Measurements from ENCODE around the gene ACOT13.
A peak's percentile ranks its signal among the peaks of the same experiment; 100 is the strongest.
"Not testable (repeated sequence)": the region's sequence is repeated elsewhere in the genome, so short reads cannot be mapped to it uniquely, and the experiment has no call there.

ACOT13 gene

DNA sequence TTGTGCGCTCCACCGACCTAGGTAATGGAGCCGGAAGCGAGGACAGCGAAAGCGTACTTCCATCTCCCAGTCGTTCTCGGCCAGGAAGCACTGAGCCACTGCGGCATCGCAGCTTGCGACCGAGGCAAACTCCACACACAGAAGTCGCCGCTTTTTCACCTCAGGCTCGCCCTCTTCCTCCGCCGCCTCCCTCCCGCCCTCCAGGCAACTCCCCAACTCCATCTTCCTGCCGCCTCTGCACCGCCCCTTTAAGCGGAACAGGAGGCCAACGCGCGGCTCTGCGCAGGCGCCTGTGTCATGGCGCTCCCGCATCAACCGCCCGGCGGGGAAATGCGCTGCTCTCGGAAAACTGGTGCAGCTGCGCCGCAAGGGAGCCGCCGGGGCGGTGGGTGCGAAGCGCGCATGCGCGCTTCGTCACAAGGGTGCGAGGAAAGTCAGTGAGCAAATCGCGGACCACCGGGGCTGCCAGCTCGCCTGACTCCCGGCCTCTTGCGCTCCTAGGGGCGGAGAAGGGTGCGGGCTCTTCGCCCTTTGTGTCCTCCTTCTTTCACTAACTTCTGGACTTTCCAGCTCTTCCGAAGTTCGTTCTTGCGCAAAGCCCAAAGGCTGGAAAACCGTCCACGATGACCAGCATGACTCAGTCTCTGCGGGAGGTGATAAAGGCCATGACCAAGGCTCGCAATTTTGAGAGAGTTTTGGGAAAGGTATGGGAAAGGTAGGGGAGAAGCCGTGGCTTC is at the start of gene ACOT13, which contains the start of gene TDP2:
ACOT13 (plus strand) TSS at position 437 of the 737 bp plus-strand sequence; CDS start at position 624, 187 bp downstream.
TDP2 (minus strand) TSS at position 259 of the 737 bp plus-strand sequence; CDS start at position 222, 37 bp downstream.
- DNase-seq: peak; percentile 96

DNA sequence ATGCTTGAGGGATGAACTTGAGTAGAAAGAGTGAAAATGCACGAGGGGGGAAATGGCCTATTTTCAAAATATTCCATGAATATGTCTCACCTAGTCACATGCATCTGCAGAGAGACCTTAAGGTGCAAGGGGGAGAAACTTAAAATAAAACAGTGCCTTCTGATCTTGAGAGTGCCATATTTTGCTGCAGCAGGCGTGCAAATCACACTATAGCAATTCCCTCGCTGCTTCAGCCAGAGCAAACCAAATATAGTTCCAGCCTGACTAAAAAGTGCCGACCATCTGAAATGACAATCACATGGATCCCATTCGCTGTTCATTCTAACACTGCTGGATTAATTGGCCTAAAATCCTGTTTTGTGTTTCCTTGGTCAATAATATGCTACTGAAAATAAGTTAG is 47.2 kb upstream of the ACOT13 start:
- no peak for DNase-seq

DNA sequence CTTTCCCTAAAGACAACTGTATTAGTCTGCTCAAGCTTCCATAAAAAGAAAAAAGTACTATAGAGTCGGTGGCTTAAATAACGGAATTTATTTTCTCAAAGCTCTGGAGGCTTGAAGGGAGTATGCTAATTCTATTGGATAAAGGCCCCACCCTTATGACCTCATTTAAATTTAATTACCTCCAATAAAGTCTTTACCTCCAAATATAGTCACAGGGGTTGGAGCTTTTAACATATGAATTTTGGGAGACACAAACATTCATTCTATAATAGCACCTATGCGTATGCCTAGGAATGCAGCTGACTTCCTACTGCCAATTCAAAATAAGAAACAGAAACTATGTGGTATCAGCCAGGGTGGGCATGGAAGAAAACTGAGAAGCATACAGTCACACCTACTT is 46.2 kb upstream of the ACOT13 start:
- no peak for DNase-seq

GRCh38 chr6:24621626-24622289 is 45.1 kb upstream of the ACOT13 start:
- no peak for DNase-seq

GRCh38 chr6:24630856-24631505 is 35.9 kb upstream of the ACOT13 start:
- DNase-seq: no peak

DNA sequence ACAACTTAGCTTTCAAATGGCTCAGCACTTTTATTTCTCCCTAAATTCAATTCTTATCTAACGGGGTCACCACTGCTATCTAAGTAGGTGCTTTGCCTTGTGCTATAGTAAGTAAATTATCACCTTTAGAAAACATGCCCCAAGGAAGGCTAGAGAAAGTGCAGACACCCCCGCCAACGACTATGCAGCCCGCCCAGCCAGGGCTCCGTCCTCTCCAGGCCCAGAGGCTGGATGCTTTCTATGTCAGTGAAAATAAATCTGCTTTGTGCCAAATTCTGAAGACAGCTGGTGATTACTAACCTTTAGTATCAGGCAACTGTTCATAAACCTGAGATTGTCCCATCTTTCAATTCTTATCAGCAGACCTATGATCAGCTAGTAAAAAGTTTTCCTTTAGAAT is 35.2 kb upstream of the ACOT13 start:
- DNase-seq: no peak

DNA sequence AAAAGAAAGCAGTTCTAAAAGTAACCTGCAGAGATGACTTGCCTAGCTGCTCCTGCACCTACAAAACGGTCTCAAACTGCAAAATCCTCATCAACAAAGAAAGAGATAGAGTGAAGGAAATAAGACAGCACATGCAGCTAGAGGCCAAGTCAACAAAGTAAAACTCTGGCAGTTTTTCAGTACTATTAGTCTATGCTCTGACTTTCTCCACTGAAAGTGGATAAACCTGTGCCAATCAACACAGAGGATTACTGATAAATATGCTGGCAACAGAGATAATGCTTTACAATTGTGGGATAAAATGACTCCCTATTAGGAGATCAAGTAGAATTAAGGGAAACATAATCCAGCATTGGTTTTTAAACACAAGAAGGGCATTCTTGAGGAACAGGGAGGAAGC is 34.3 kb upstream of the ACOT13 start:
- DNase-seq: no peak

DNA sequence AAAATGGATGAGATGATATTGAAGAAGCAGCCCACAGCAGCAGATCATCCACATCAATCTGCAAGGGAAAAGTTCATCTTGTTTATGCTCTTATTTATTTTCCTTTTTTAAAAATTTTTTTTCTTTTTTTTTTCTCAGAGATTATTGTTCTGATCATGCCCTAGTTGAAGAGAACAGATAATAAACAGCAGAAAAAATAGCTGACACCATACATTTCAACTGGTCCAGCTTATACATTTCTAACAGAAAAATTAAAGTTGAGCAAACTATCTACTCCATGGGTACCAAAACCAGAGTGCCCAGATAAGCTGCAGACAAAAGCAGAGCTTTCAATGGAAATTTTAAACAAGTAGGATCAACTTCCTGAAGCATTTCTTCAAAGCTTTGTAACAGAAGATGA is 30.2 kb upstream of the ACOT13 start:
- no peak for DNase-seq

DNA sequence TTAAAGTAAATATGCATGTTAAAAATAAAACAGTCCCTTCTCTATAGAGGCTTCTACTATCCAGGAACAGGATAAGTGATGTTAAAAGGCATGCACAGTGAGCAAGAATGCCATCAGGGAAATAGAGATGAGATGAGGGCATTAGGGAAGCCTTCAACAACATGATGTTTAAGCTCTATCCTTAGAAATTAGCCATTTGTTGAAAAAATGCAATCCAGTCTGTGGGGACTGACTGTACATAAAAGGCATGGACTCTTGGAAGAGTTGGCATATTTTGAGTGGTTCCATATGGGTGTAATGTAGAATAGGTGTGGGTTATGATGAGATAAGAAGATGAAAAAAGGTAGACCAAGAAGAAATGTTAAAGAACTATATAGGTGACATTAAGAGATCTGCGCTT is 26.7 kb upstream of the ACOT13 start:
- no peak for DNase-seq

DNA sequence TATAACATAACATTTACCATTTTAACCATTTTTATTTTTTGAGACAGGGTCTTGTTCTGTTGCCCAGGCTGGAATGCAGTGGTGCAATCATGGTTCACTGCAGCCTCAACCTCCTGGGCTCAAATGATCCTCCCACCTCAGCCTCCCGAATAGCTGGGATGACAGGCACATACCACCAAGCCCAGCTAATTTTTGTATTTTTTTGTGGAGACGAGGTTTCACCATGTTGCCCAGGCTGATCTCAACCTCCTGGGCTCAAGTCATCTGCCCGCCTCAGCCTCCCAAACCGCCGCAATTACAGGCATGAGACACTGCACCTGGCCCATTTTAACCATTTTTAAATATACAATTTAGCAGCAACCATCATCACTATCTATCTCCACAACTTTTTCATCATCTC is 26.2 kb upstream of the ACOT13 start:
- not testable (repeated sequence) for DNase-seq

- no peak for DNase-seq
Observed at GRCh38 chr6:24642061-24642460, 24.8 kb upstream of the ACOT13 start.

DNA sequence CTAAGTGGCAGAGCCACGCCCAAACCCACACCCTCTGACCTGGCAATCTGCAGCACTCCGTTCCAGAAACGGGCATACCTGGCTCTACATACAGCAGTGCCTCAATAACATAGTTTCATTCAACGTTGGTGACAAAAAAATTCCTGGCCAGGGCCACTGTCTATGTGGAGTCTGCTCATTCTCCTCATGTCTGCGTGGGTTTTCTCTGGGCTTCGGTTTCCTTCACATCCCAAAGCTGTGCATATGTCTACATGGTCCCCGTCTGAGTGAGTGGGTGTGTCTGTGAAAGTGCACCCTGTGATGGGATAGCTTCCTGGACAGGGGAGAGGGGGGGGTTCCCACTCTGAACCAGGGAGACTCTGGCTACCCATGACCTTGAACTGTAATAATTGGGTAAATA is 23.0 kb upstream of the ACOT13 start:
- DNase-seq: no peak

DNA sequence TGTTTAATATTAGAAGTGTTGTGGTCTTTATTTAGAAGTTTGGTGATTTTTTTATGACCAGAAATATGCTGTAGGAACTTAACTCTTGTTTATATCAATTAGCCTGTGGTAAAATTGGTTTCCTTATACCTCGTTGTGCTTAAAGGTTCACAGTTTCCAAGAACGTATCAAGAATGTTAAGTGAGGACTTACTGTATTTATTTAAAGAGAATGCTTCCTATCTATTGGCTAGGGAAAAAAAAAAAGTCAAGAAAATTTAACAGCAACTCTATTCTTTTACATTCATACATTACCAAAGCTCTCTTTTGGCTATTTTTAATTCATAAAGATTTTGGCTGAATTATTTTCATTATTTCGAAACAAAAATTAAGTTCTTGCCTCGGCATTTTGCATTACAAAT is 22.5 kb upstream of the ACOT13 start:
- no peak for DNase-seq

- DNase-seq: no peak
Observed at GRCh38 chr6:24646771-24647170, 20.1 kb upstream of the ACOT13 start.

GRCh38 chr6:24648276-24648675 is 18.6 kb upstream of the ACOT13 start:
- no peak for DNase-seq

DNA sequence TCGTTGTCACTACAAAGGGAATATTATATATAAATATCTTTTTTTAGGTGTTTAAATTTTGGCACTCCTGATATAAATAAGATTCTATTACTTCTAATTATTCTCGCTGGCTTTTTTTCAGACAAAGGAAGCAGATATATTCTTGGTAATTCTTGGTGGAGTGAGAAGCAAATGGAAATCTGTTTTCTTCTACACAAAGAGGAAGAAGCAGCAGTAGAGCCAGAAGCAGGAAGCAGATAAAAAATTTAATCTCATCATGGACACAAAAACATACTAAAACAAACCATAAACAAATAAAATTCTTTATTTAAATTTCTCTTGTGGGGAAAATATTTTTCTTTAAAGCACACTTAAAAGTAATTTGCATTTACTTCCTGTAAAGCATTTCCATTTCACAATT is 17.2 kb upstream of the ACOT13 start:
- no peak for DNase-seq

DNA sequence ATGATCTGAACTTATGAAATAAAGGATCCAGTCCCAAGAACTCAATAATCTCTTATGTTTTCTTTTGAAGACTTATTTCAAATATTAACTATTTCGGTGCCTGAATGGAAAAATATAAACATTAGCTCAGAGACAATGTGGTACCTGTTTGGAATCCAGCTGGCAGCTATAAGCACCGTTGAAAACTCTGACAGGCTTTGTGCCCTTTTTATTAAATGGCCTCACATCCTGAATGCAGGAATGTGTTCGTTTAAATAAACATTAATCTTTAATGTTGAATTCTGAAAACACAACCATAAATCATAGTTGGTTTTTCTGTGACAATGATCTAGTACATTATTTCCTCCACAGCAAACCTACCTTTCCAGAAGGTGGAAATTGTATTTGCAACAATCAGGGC is 16.5 kb upstream of the ACOT13 start:
- no peak for DNase-seq

DNA sequence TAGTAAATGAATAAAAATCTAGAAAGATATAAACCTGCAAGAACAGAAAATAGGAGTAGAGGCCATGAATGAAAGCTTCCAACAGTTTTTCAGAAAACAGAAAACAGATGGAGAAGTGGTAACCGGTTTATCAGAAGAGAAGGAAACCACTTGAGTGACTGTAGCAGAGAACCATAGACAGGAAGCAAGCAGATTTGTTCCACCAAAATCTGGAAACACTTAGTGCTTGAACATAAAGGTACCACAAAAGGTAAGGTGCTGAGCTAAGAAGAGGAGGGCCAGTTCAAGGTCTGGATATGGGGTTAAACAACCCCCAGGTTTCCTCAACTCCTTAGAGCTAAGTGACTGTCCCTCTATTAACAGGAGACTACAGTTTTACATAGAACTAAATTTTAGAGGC is 11.7 kb upstream of the ACOT13 start:
- DNase-seq: no peak

GRCh38 chr6:24658573-24659560 is 8.0 kb upstream of the ACOT13 start:
- no peak for DNase-seq

- no peak for DNase-seq
Observed at GRCh38 chr6:24659561-24659960, 7.3 kb upstream of the ACOT13 start.

GRCh38 chr6:24660105-24660504 is 6.8 kb upstream of the ACOT13 start:
- no peak for DNase-seq

- DNase-seq: not testable (repeated sequence)
Observed at GRCh38 chr6:24661759-24662158, 5.1 kb upstream of the ACOT13 start.

DNA sequence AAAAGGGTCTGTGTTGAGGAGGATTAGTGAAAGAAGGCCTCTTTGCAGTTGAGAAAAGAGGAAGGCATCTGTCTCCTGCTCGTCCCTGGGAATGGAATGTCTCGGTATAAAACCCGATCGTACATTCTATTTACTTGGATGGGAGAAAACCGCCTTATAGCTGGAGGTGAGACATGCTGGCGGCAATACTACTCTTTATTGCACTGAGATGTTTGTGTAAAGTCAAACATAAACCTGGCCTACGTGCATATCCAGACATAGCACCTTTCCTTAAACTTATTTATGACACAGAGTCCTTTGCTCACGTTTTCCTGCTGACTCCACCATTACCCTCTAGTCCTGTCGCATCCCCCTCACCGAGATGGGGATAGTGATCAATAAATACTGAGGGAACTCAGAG is 4.6 kb upstream of the ACOT13 start:
- DNase-seq: no peak
